GM12878 (cell line): ENCODE results near the gene PTPRN2. TPM values are rescaled to one million over a fixed set of nuclear protein-coding genes. Genes with fewer than 3 reads are reported as not detected.

Experiments
- ATAC-seq: fragments of 200-7000 bp; cut with Tn5 transposase; 3 replicates; pipeline ENCODE4 v1.9.1; 2020; ENCODE audit warnings: mild to moderate bottlenecking, moderate library complexity
- BruUV-seq: library from RNA; stranded (reverse); fragments of 400-500 nt; replicated peaks from 2 replicates; lab custom pipeline; 2021; lab: Mats Ljungman, UMichigan
- CTCF ChIA-PET: fragments of 300-600 bp; sonication (Branson Sonifier 250); formaldehyde crosslinking; extraction: SDS; loops from one replicate; lab custom pipeline; 2021; ENCODE audit warnings: inconsistent platforms; lab: Yijun Ruan, JAX
- POLR2A ChIA-PET: fragments of 350-600 bp; formaldehyde crosslinking; extraction: SDS; loops from one replicate; lab custom pipeline; 2021; ENCODE audit warnings: inconsistent platforms; lab: Charles Lee
- RAD21 ChIA-PET: fragments of 300-600 bp; sonication (Branson Sonifier 250); formaldehyde crosslinking; loops from one replicate; lab custom pipeline; 2023; ENCODE audit warnings: antibody characterized with exemption; ENCODE audit not compliant: unreplicated experiment; lab: Charles Lee
- SMC1A ChIA-PET: fragments of 300-600 bp; sonication (Branson Sonifier 250); formaldehyde crosslinking; loops from one replicate; lab custom pipeline; 2023; ENCODE audit not compliant: unreplicated experiment, uncharacterized antibody; lab: Charles Lee
- DNase-seq: peaks from one replicate; pipeline ENCODE4 v3.0.0-alpha.2; 2011; ENCODE audit warnings: low read depth, low spot score
- FAIRE-seq: peaks from 3 replicates; lab custom pipeline; 2011; peaks lifted over from hg19 to GRCh38; lab: Jason Lieb, UNC
- H2AFZ ChIP-seq: 2 replicates; pipeline ENCODE4 v1.6.0; 2011; ENCODE audit warnings: low read depth, low read length, control low read depth; ENCODE audit not compliant: control insufficient read depth
- H3K27ac ChIP-seq: 2 replicates; pipeline ENCODE4 v1.5.1; 2011; ENCODE audit warnings: control low read depth; ENCODE audit not compliant: control insufficient read depth, insufficient read depth
- H3K27me3 ChIP-seq, 2 experiments: replicated peaks in 1 of 2; 2 replicates each; pipeline versions ENCODE4 v1.6.0 to v1.6.1; 2011; ENCODE audit warnings: low read length in 1 of 2; ENCODE audit not compliant: control insufficient read depth in 2 of 2, insufficient read depth in 2 of 2
- H3K36me3 ChIP-seq, 2 experiments: 2 replicates each; pipeline ENCODE4 v1.5.1; 2011; ENCODE audit warnings: low read length in 1 of 2; ENCODE audit not compliant: control insufficient read depth in 2 of 2, insufficient read depth in 2 of 2
- H3K4me1 ChIP-seq: 2 replicates; pipeline ENCODE4 v1.6.1; 2011; ENCODE audit warnings: mild to moderate bottlenecking, low read length, moderate library complexity, mixed read lengths; ENCODE audit not compliant: control insufficient read depth, insufficient read depth
- H3K4me2 ChIP-seq: 2 replicates; pipeline ENCODE4 v1.6.0; 2011; ENCODE audit warnings: control low read depth; ENCODE audit not compliant: control insufficient read depth, insufficient read depth
- H3K4me3 ChIP-seq: fragments of 200-600 bp; sonication (generic); 2 replicates; pipeline ENCODE4 v1.5.1; 2016
- H3K79me2 ChIP-seq: 2 replicates; pipeline ENCODE4 v1.6.0; 2011; ENCODE audit warnings: low read length; ENCODE audit not compliant: control insufficient read depth, insufficient read depth
- H3K9ac ChIP-seq: 2 replicates; pipeline ENCODE4 v1.8.0; 2011; ENCODE audit warnings: low read length, control low read depth, mixed read lengths; ENCODE audit not compliant: control insufficient read depth, insufficient read depth
- H3K9me3 ChIP-seq: replicated peaks from 3 replicates; pipeline ENCODE4 v1.5.1; 2011; ENCODE audit warnings: mild to moderate bottlenecking, low read length; ENCODE audit not compliant: control insufficient read depth, insufficient read depth
- H4K20me1 ChIP-seq: 2 replicates; pipeline ENCODE4 v1.6.0; 2011; ENCODE audit not compliant: control insufficient read depth, insufficient read depth
- ASH2L ChIP-seq: fragments of 300-600, 200-600 bp; sonication (generic); IDR thresholded peaks from 2 replicates; pipeline ENCODE4 v1.6.1; 2017; ENCODE audit warnings: low read depth, mild to moderate bottlenecking, borderline replicate concordance
- BHLHE40 ChIP-seq, 2 experiments: fragments of 450-650 bp in 1 of 2; IDR thresholded peaks; 2 replicates each; pipeline ENCODE4 v1.6.1; 2011 to 2017; ENCODE audit warnings: low read depth in 2 of 2, borderline replicate concordance in 1 of 2, improper control_type of control experiment in 1 of 2, low read length in 1 of 2, mild to moderate bottlenecking in 1 of 2
- BMI1 ChIP-seq: fragments of 450-650 bp; IDR thresholded peaks from 2 replicates; pipeline ENCODE4 v1.6.1; 2016; ENCODE audit warnings: mild to moderate bottlenecking, moderate library complexity, borderline replicate concordance
- IRF4 ChIP-seq: IDR thresholded peaks from 2 replicates; pipeline ENCODE4 v1.6.1; 2011; ENCODE audit warnings: low read depth, low read length
- MXI1 ChIP-seq: fragments of 150-350 bp; IDR thresholded peaks from 2 replicates; pipeline ENCODE4 v1.6.1; 2011; ENCODE audit warnings: low read depth, mild to moderate bottlenecking, inconsistent platforms, low read length, improper control_type of control experiment
- MYC ChIP-seq: IDR thresholded peaks from 2 replicates; pipeline ENCODE4 v1.6.1; 2011; ENCODE audit warnings: mild to moderate bottlenecking, low read length, moderate library complexity, inconsistent platforms; ENCODE audit not compliant: insufficient read depth, insufficient replicate concordance, insufficient read length, severe bottlenecking
- NFIC ChIP-seq: IDR thresholded peaks from 2 replicates; pipeline ENCODE4 v1.6.1; 2012; ENCODE audit warnings: low read depth, mild to moderate bottlenecking, inconsistent platforms, low read length, moderate library complexity
- NRF1 ChIP-seq: conservative IDR thresholded peaks from 2 replicates; pipeline ENCODE4 v1.6.1; 2011; ENCODE audit warnings: mild to moderate bottlenecking, low read depth, low read length, improper control_type of control experiment
- SMAD5 ChIP-seq: IDR thresholded peaks from 2 replicates; pipeline ENCODE4 v1.6.1; 2016; ENCODE audit warnings: antibody characterized with exemption, low read depth
- TARDBP ChIP-seq: IDR thresholded peaks from 2 replicates; pipeline ENCODE4 v1.6.1; 2016; ENCODE audit warnings: borderline replicate concordance
- TCF7 ChIP-seq: IDR thresholded peaks from 2 replicates; pipeline ENCODE4 v1.6.1; 2014; ENCODE audit warnings: antibody characterized with exemption, borderline replicate concordance
- ZNF274 ChIP-seq: IDR thresholded peaks from one replicate; pipeline ENCODE4 v1.8.0; 2011; ENCODE audit not compliant: insufficient read length, insufficient read depth
- WGBS: methylation state at CpG from one replicate; pipeline ENCODE4 v1.1.6; 2016; ENCODE audit warnings: low lambda C conversion rate; ENCODE audit not compliant: insufficient replicate concordance, insufficient coverage; ENCODE audit errors: missing lambda C conversion rate; 5-methylcytosine and 5-hydroxymethylcytosine counted together
- in situ Hi-C: fragments of 300-500 bp; cut with MboI; formaldehyde crosslinking; loops from 9 replicates; pipeline ENCODE4 v1.14.3; 2018; ENCODE audit warnings: mixed read lengths
- intact Hi-C: fragments of 100-400 bp; cut with micrococcal nuclease; formaldehyde crosslinking; loops from one replicate; pipeline ENCODE4 v1.14.2; 2022; ENCODE audit not compliant: unreplicated experiment
- polyA plus RNA-seq, 11 experiments: library from polyadenylated mRNA; depleted of rRNA in 4 of 11; unstranded in 6 of 11; stranded (reverse) in 5 of 11; fragments of >200 nt; fragmentation: Nextera tagmentation in 4 of 11; fragmentation: Illumina TruSeq in 1 of 11; extraction: Ambion mirVana in 4 of 11; extraction: Trizol in 1 of 11; gene quantifications; 1 replicate in 1 of 11; 2 replicates in 10 of 11; pipeline versions ENCODE4 v1.2.1 to v1.2.3, GENCODE V29; 2011 to 2016; ENCODE audit warnings: inconsistent platforms in 2 of 11, missing spikeins in 2 of 11, low read depth in 1 of 11
- total RNA-seq, 4 experiments: library from RNA; depleted of rRNA in 3 of 4; stranded (reverse); fragments of >200 nt in 3 of 4; fragmentation: Illumina TruSeq in 1 of 4; extraction: Trizol in 1 of 4; gene quantifications; 2 replicates each; pipeline versions ENCODE4 v1.2.1 to v1.2.3, GENCODE V29; 2013 to 2021
- TF ChIP-seq, protein P1 (sequence below): fragments of 450-650 bp; IDR thresholded peaks from 2 replicates; pipeline ENCODE4 v1.6.1; 2017; ENCODE audit warnings: mild to moderate bottlenecking
- TF ChIP-seq, protein P2 (sequence below): IDR thresholded peaks from 2 replicates; pipeline ENCODE4 v1.6.1; 2012; ENCODE audit warnings: mild to moderate bottlenecking, low read depth, low read length

The PTPRN2 gene
- total and polyA plus RNA-seq, 10 of the 15 experiments (the other 5 are each of a cell fraction or from before 2014, with no cell fraction given), result 5.4 TPM; not detected in 9

DNA sequence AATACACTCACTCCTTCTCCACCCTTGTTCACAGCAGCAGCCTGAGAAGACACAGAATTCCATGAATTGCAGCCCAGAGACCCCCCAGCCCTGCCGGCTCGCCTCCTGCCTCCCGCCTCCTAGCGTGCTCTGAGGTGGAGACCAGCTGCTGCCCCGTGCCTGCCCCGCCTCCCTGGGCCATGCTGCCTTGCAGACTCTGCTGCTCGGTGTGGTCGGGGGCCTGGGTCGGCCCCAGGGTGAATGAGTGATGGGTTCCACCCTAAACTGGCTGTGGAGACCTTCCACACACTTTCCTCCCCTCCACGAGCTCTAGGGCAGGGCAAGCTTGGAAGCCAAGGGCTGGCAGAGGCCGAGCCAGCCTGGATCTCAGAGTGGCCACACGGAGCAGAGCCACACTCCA, 771.5 kb downstream of the PTPRN2 start:
- in situ Hi-C loops (no loop called here), intact Hi-C loops (no loop called here)
- Histone ChIP-seq H3K79me2 (no peaks in the 10 kb centered on the region), H3K27ac (no peak overlapping the region), H3K36me3 (no peaks in the 10 kb centered on the region), H3K27me3 (no peaks in the 10 kb centered on the region), H3K4me3 (no peak overlapping the region), H4K20me1 (no peaks in the 10 kb centered on the region), H2AFZ (no peak overlapping the region), H3K4me2 (no peak overlapping the region), H3K4me1 (no peaks in the 10 kb centered on the region), H3K9ac (no peak overlapping the region), H3K9me3 (no peaks in the 10 kb centered on the region; the same call in 2 of the 3 replicates)
- TF ChIP-seq TCF7 (no peak), ZNF274 (no peak), IRF4 (no peak), SMAD5 (no peak), ASH2L (no peak), BMI1 (no peak), MYC (no peak)
- TF ChIP-seq, protein P1, sequence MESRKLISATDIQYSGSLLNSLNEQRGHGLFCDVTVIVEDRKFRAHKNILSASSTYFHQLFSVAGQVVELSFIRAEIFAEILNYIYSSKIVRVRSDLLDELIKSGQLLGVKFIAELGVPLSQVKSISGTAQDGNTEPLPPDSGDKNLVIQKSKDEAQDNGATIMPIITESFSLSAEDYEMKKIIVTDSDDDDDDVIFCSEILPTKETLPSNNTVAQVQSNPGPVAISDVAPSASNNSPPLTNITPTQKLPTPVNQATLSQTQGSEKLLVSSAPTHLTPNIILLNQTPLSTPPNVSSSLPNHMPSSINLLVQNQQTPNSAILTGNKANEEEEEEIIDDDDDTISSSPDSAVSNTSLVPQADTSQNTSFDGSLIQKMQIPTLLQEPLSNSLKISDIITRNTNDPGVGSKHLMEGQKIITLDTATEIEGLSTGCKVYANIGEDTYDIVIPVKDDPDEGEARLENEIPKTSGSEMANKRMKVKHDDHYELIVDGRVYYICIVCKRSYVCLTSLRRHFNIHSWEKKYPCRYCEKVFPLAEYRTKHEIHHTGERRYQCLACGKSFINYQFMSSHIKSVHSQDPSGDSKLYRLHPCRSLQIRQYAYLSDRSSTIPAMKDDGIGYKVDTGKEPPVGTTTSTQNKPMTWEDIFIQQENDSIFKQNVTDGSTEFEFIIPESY, result no peak
- POLR2A ChIA-PET, result no interaction called here
- no peak for DNase-seq
- SMC1A ChIA-PET, result no interaction called here
- ATAC-seq, result no peak
- no peak for FAIRE-seq
- CTCF ChIA-PET, result no interaction called here
- no TSS peak for BruUV-seq
- RAD21 ChIA-PET, result no interaction called here
- WGBS, result 30% methylated on average over 12 of the region's 12 CpGs

DNA sequence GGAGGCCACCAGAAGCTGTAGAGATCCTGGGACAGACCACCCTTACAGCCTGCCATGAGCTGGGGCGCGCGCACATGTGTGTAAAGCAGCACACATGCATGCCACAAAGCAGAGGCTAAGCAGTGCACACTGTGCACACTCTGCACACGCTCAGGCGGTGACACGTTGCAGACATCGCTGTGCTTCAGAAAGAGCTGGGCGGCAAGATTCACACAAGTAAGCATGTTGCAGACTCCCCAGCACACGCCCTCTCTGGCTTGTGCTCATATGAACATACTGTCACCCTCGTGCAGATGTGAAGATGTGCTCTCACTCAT, 772.0 kb downstream of the PTPRN2 start:
- WGBS, result 62% methylated on average over 7 of the region's 10 CpGs
- POLR2A ChIA-PET, result no interaction called here
- Histone ChIP-seq H3K27ac (no peak overlapping the region), H3K4me3 (no peak overlapping the region), H3K4me1 (no peaks in the 10 kb centered on the region), H3K4me2 (no peak overlapping the region), H3K79me2 (no peaks in the 10 kb centered on the region), H4K20me1 (no peaks in the 10 kb centered on the region), H3K36me3 (no peaks in the 10 kb centered on the region), H3K27me3 (no peaks in the 10 kb centered on the region), H3K9me3 (no peaks in the 10 kb centered on the region; the same call in 2 of the 3 replicates), H3K9ac (no peak overlapping the region), H2AFZ (no peak overlapping the region)
- SMC1A ChIA-PET, result no interaction called here
- CTCF ChIA-PET, result no interaction called here
- intact Hi-C loops, result no loop called here
- no TSS peak for BruUV-seq
- no peak for FAIRE-seq
- no peak for DNase-seq
- RAD21 ChIA-PET, result no interaction called here
- no peak for ATAC-seq
- in situ Hi-C loops, result no loop called here
- TF ChIP-seq BHLHE40 (IDR thresholded peaks at IDR 0.05; ENCODE audit: borderline replicate concordance in 1 of 2, low read depth in 2 of 2, low read length in 1 of 2), result no peak
- no peak for TF ChIP-seq TARDBP
- TF ChIP-seq TCF7, result no peak
- TF ChIP-seq MXI1, result no peak
- TF ChIP-seq NRF1, result no peak
- no peak for TF ChIP-seq NFIC
- TF ChIP-seq, protein P2, sequence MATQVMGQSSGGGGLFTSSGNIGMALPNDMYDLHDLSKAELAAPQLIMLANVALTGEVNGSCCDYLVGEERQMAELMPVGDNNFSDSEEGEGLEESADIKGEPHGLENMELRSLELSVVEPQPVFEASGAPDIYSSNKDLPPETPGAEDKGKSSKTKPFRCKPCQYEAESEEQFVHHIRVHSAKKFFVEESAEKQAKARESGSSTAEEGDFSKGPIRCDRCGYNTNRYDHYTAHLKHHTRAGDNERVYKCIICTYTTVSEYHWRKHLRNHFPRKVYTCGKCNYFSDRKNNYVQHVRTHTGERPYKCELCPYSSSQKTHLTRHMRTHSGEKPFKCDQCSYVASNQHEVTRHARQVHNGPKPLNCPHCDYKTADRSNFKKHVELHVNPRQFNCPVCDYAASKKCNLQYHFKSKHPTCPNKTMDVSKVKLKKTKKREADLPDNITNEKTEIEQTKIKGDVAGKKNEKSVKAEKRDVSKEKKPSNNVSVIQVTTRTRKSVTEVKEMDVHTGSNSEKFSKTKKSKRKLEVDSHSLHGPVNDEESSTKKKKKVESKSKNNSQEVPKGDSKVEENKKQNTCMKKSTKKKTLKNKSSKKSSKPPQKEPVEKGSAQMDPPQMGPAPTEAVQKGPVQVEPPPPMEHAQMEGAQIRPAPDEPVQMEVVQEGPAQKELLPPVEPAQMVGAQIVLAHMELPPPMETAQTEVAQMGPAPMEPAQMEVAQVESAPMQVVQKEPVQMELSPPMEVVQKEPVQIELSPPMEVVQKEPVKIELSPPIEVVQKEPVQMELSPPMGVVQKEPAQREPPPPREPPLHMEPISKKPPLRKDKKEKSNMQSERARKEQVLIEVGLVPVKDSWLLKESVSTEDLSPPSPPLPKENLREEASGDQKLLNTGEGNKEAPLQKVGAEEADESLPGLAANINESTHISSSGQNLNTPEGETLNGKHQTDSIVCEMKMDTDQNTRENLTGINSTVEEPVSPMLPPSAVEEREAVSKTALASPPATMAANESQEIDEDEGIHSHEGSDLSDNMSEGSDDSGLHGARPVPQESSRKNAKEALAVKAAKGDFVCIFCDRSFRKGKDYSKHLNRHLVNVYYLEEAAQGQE, result no peak
- no peak for TF ChIP-seq IRF4
